ENCODE results near the gene CMTM8.

GRCh38 chr3:32399030-32399620, 160.6 kb downstream of the CMTM8 start:
- TF ChIP-seq EZH2 (IDR thresholded peaks at IDR 0.05; ENCODE audit: low read length, missing control alignments) (no peak), CTCF (conservative IDR thresholded peaks at IDR 0.05 in 1 of 2, IDR thresholded peaks at IDR 0.05 in 1 of 2; ENCODE audit: low read depth in 1 of 2, low read length in 2 of 2) (peak; percentile 57 to 64)

Data from fibroblast of lung (primary cell).